ENCODE data around the gene POC1B. TPM values are rescaled to one million over a fixed set of nuclear protein-coding genes. Genes with fewer than 3 reads are reported as not detected.

The POC1B gene
- polyA plus RNA-seq, 1 donor from 2014 or later, result 10.0 TPM

DNA sequence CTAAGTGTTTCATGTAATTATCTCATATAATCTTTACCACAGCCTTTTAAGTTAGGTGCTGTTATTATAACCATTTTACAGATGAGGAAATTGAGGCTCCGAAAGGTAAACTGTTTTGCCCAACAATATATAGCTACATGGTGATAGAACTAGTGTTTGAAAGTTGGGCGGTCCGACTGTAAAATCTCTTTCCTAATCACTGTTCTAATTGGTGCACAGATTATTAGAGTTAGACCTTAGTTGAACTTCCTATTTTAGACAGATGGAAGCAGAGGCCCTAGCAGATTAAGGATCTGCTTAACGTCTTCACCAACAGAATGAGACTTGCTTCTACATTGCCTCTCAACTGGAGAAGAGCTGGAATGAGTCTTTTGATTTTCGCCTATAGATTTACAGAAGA lies 143.5 kb downstream of the POC1B start:
- no peak for TF ChIP-seq TAF1 (IDR thresholded peaks at IDR 0.05; ENCODE audit: low read depth)
- TF ChIP-seq REST (IDR thresholded peaks at IDR 0.05; ENCODE audit: borderline replicate concordance), result no peak
- TF ChIP-seq EP300 (conservative IDR thresholded peaks at IDR 0.05; ENCODE audit: poor library complexity, severe bottlenecking), result no peak
- no peak for TF ChIP-seq CTCF (IDR thresholded peaks at IDR 0.05; ENCODE audit: poor library complexity, severe bottlenecking)
- no peak for TF ChIP-seq RAD21 (conservative IDR thresholded peaks at IDR 0.05)
- TF ChIP-seq POLR2AphosphoS5 (IDR thresholded peaks at IDR 0.05), result no peak
- no peak for TF ChIP-seq MXI1 (conservative IDR thresholded peaks at IDR 0.05; ENCODE audit: poor library complexity, severe bottlenecking)
- no peak for TF ChIP-seq EZH2 (IDR thresholded peaks at IDR 0.05; ENCODE audit: borderline replicate concordance, insufficient read depth, low read length, poor library complexity, severe bottlenecking)
- TF ChIP-seq SMC3 (conservative IDR thresholded peaks at IDR 0.05; ENCODE audit: poor library complexity), result no peak
- H3K4me2 ChIP-seq (ENCODE audit: low read length), result no peak overlapping the region
- H3K9me2 ChIP-seq (ENCODE audit: insufficient read depth, low read length), result no peaks in the 10 kb centered on the region
- H3K27ac ChIP-seq (ENCODE audit: low read length), result no peak overlapping the region
- H3K79me2 ChIP-seq (replicated peaks; ENCODE audit: insufficient read depth, low read length), result no peaks in the 10 kb centered on the region
- no peak overlapping the region for H3K4me3 ChIP-seq (ENCODE audit: low read length)
- no peaks in the 10 kb centered on the region for H3K9me3 ChIP-seq (ENCODE audit: low read length)
- no peaks in the 10 kb centered on the region for H4K20me1 ChIP-seq (ENCODE audit: insufficient read depth)
- H3K27me3 ChIP-seq (ENCODE audit: insufficient read depth, low read depth, low read length), result no peaks in the 10 kb centered on the region
- H3F3A ChIP-seq (ENCODE audit: insufficient read depth, low read length, poor library complexity, severe bottlenecking), result no peaks in the 10 kb centered on the region
- no peak overlapping the region for H2AFZ ChIP-seq (ENCODE audit: low read depth, low read length)
- H3K9ac ChIP-seq (ENCODE audit: low read length), result no peak overlapping the region
- no peaks in the 10 kb centered on the region for H3K36me3 ChIP-seq (ENCODE audit: insufficient read depth, low read length)

DNA sequence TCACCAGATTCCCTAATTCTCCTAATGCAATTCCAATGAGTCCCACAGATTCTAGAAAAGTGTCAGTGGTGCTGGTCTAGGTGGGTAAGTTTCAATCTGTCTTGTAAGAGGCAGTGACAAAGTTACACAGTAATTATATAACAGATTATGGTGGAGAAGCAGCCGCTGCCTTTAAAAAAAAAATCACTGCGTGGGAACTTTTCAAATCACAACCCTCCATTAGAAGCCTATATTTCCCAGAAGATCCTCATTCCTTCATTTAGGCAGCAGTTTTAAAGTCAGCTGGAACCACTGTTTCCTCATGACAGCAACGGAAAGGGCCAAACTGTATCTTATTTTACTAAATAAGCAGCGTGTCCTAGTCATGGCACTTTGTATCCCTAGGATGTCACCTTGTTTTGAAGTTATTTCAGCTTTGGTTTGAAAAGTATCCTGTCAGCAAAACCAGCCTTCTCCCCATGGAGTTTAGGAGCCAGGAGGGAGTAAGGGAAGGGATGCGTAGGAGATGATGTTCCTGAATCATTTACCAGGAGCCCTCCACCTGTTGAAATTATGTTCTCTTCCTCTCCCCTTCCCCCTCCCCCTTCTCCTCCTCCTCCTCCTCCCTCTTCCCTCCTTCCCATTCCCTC lies 145.9 kb downstream of the POC1B start:
- Histone ChIP-seq H2AFZ (ENCODE audit: low read depth, low read length) (no peak overlapping the region), H3F3A (ENCODE audit: insufficient read depth, low read length, poor library complexity, severe bottlenecking) (no peaks in the 10 kb centered on the region), H3K27me3 (ENCODE audit: insufficient read depth, low read depth, low read length) (no peaks in the 10 kb centered on the region), H3K9me3 (ENCODE audit: low read length) (no peaks in the 10 kb centered on the region), H3K9me2 (ENCODE audit: insufficient read depth, low read length) (no peaks in the 10 kb centered on the region), H4K20me1 (ENCODE audit: insufficient read depth) (no peaks in the 10 kb centered on the region), H3K36me3 (ENCODE audit: insufficient read depth, low read length) (no peaks in the 10 kb centered on the region), H3K27ac (ENCODE audit: low read length) (no peak overlapping the region), H3K4me2 (ENCODE audit: low read length) (no peak overlapping the region), H3K79me2 (replicated peaks; ENCODE audit: insufficient read depth, low read length) (no peaks in the 10 kb centered on the region), H3K9ac (ENCODE audit: low read length) (no peak overlapping the region), H3K4me3 (ENCODE audit: low read length) (no peak overlapping the region)
- TF ChIP-seq MXI1 (conservative IDR thresholded peaks at IDR 0.05; ENCODE audit: poor library complexity, severe bottlenecking) (no peak), REST (IDR thresholded peaks at IDR 0.05; ENCODE audit: borderline replicate concordance) (no peak), RAD21 (conservative IDR thresholded peaks at IDR 0.05) (no peak), SMC3 (conservative IDR thresholded peaks at IDR 0.05; ENCODE audit: poor library complexity) (no peak), CTCF (IDR thresholded peaks at IDR 0.05; ENCODE audit: poor library complexity, severe bottlenecking) (no peak), EZH2 (IDR thresholded peaks at IDR 0.05; ENCODE audit: borderline replicate concordance, insufficient read depth, low read length, poor library complexity, severe bottlenecking) (no peak), POLR2AphosphoS5 (IDR thresholded peaks at IDR 0.05) (no peak), EP300 (conservative IDR thresholded peaks at IDR 0.05; ENCODE audit: poor library complexity, severe bottlenecking) (no peak), TAF1 (IDR thresholded peaks at IDR 0.05; ENCODE audit: low read depth) (no peak)

Data from neural cell (in vitro differentiated cells).